Panc1 (cell line): Measurements from ENCODE around the gene VN1R5. TPM values are rescaled to one million over a fixed set of nuclear protein-coding genes. Genes with fewer than 3 reads are reported as not detected.
"Not testable (repeated sequence)": the region's sequence is repeated elsewhere in the genome, so short reads cannot be mapped to it uniquely, and the experiment has no call there.

Experiments
- ATAC-seq: fragments of 200-7000 bp; cut with Tn5 transposase; 2 replicates; pipeline ENCODE4 v1.9.1; 2020; ENCODE audit warnings: mild to moderate bottlenecking, moderate library complexity
- BruUV-seq: library from RNA; stranded (reverse); fragments of 400-500 nt; replicated peaks from 2 replicates; lab custom pipeline; 2021; lab: Mats Ljungman, UMichigan
- CTCF ChIA-PET: fragments of 300-600 bp; sonication (Branson Sonifier 250); formaldehyde crosslinking; loops from one replicate; lab custom pipeline; 2022; ENCODE audit warnings: antibody characterized with exemption; lab: Charles Lee
- POLR2A ChIA-PET: fragments of 300-600 bp; sonication (Branson Sonifier 250); formaldehyde crosslinking; loops from one replicate; lab custom pipeline; 2022; ENCODE audit warnings: antibody characterized with exemption; lab: Charles Lee
- DNase-seq: peaks from one replicate; pipeline ENCODE4 v3.0.0-alpha.2; 2010; ENCODE audit warnings: low read depth, low spot score
- H3K27ac ChIP-seq: 2 replicates; pipeline ENCODE4 v1.5.1; 2011; ENCODE audit warnings: mild to moderate bottlenecking, low read length, inconsistent platforms
- H3K27me3 ChIP-seq: fragments of 200-500 bp; sonication (Bioruptor generic); 2 replicates; pipeline ENCODE4 v1.6.0; 2014; ENCODE audit warnings: low read length, inconsistent platforms; ENCODE audit not compliant: control insufficient read depth, insufficient read depth
- H3K36me3 ChIP-seq: fragments of 200-500 bp; sonication (Bioruptor generic); 2 replicates; pipeline ENCODE4 v1.5.1; 2014; ENCODE audit warnings: inconsistent platforms, mild to moderate bottlenecking, low read length, moderate library complexity; ENCODE audit not compliant: control insufficient read depth, insufficient read depth
- H3K4me1 ChIP-seq: 2 replicates; pipeline ENCODE4 v1.5.1; 2011; ENCODE audit warnings: inconsistent platforms, mild to moderate bottlenecking, low read length, moderate library complexity; ENCODE audit not compliant: control insufficient read depth, insufficient read depth
- H3K4me3 ChIP-seq, 2 experiments: 2 replicates each; pipeline ENCODE4 v1.5.1; 2011 to 2012; ENCODE audit warnings: low read depth in 2 of 2, low read length in 2 of 2, mild to moderate bottlenecking in 2 of 2, inconsistent platforms in 1 of 2, moderate library complexity in 1 of 2
- H3K9me3 ChIP-seq: fragments of 200-500 bp; sonication (Bioruptor generic); 2 replicates; pipeline ENCODE4 v1.5.1; 2014; ENCODE audit warnings: low read depth, mild to moderate bottlenecking, inconsistent platforms, low read length, moderate library complexity; ENCODE audit not compliant: control insufficient read depth, insufficient read depth
- POLR2AphosphoS5 ChIP-seq: IDR thresholded peaks from 2 replicates; pipeline ENCODE4 v1.6.1; 2012; ENCODE audit warnings: mild to moderate bottlenecking, low read depth, low read length, moderate library complexity
- SIN3A ChIP-seq: IDR thresholded peaks from 2 replicates; pipeline ENCODE4 v1.6.1; 2012; ENCODE audit warnings: low read depth, mild to moderate bottlenecking, low read length, moderate library complexity, borderline replicate concordance; ENCODE audit not compliant: insufficient read depth
- TCF7L2 ChIP-seq: IDR thresholded peaks from 2 replicates; pipeline ENCODE4 v1.6.1; 2011; ENCODE audit warnings: mild to moderate bottlenecking, low read depth, low read length, inconsistent platforms
- in situ Hi-C: cut with HindIII; loops from 2 replicates; pipeline ENCODE4 v1.10.0; 2016; ENCODE audit warnings: low sequenced_read_pairs, low pct_unique_long_range_greater_than_20kb
- intact Hi-C: fragments of 100-400 bp; cut with micrococcal nuclease; formaldehyde crosslinking; loops from one replicate; pipeline ENCODE4 v1.10.0; 2022; ENCODE audit not compliant: unreplicated experiment
- total RNA-seq: library from RNA; stranded (reverse); gene quantifications from one replicate; pipeline ENCODE4 v1.2.1, GENCODE V29; 2021; ENCODE audit not compliant: unreplicated experiment
- TF ChIP-seq, protein P1 (sequence below): fragments of 450-650 bp; IDR thresholded peaks from 2 replicates; pipeline ENCODE4 v1.5.1; 2017; ENCODE audit warnings: mild to moderate bottlenecking
- TF ChIP-seq, protein P2 (sequence below), 2 experiments: IDR thresholded peaks; 2 replicates each; pipeline ENCODE4 v1.6.1; 2011 to 2012; ENCODE audit warnings: low read depth in 2 of 2, control low read depth in 1 of 2, low read length in 1 of 2, mild to moderate bottlenecking in 1 of 2, moderate library complexity in 1 of 2; ENCODE audit not compliant: insufficient read depth in 1 of 2

The VN1R5 gene
- total RNA-seq, 1 experiment from 2014 or later, result not detected

DNA sequence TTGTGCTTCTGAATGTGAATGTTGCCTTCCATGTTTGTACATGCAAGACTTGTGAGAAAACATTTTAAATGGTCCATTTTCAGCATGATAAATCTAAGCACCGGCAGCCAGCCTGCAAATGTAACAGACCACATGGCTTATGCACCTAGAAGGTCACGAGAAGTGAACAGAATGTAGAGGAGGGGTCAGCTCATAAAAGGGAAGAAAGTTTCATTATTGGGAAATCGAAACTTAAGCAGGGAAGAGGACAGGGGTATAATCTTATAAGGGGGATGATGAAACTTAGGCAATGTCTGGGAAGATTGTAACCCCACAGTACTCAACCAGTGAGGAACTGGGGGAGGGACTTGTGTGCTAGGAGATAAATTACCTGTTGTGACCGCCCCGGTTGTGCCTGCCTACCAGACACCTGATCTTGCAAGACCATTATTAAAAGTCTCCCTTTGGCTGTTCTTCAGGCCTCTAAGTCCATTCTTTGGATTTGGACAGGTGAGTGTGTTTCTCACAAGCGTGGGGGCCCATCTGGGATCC lies 37.7 kb upstream of the VN1R5 start:
- in situ Hi-C loops (no loop called here), intact Hi-C loops (loop anchor here (10.0 kb wide), 1 partner anchor 117 kb away; the partner anchor contains the start of gene ZNF496)
- ChIA-PET POLR2A (no interaction called here), CTCF (no interaction called here)
- no TSS peak for BruUV-seq
- DNase-seq (no peak), ATAC-seq (no peak)
- Histone ChIP-seq H3K36me3 (no peaks in the 10 kb centered on the region), H3K4me1 (no peaks in the 10 kb centered on the region; the same call in 1 of the 2 replicates), H3K27me3 (peaks cover 6% of the 10 kb centered on the region; the same call in 1 of the 2 replicates), H3K4me3 (no peak overlapping the region), H3K9me3 (no peaks in the 10 kb centered on the region), H3K27ac (no peak overlapping the region)
- TF ChIP-seq, protein P1, sequence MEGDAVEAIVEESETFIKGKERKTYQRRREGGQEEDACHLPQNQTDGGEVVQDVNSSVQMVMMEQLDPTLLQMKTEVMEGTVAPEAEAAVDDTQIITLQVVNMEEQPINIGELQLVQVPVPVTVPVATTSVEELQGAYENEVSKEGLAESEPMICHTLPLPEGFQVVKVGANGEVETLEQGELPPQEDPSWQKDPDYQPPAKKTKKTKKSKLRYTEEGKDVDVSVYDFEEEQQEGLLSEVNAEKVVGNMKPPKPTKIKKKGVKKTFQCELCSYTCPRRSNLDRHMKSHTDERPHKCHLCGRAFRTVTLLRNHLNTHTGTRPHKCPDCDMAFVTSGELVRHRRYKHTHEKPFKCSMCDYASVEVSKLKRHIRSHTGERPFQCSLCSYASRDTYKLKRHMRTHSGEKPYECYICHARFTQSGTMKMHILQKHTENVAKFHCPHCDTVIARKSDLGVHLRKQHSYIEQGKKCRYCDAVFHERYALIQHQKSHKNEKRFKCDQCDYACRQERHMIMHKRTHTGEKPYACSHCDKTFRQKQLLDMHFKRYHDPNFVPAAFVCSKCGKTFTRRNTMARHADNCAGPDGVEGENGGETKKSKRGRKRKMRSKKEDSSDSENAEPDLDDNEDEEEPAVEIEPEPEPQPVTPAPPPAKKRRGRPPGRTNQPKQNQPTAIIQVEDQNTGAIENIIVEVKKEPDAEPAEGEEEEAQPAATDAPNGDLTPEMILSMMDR, result no peak
- TF ChIP-seq, protein P2, sequence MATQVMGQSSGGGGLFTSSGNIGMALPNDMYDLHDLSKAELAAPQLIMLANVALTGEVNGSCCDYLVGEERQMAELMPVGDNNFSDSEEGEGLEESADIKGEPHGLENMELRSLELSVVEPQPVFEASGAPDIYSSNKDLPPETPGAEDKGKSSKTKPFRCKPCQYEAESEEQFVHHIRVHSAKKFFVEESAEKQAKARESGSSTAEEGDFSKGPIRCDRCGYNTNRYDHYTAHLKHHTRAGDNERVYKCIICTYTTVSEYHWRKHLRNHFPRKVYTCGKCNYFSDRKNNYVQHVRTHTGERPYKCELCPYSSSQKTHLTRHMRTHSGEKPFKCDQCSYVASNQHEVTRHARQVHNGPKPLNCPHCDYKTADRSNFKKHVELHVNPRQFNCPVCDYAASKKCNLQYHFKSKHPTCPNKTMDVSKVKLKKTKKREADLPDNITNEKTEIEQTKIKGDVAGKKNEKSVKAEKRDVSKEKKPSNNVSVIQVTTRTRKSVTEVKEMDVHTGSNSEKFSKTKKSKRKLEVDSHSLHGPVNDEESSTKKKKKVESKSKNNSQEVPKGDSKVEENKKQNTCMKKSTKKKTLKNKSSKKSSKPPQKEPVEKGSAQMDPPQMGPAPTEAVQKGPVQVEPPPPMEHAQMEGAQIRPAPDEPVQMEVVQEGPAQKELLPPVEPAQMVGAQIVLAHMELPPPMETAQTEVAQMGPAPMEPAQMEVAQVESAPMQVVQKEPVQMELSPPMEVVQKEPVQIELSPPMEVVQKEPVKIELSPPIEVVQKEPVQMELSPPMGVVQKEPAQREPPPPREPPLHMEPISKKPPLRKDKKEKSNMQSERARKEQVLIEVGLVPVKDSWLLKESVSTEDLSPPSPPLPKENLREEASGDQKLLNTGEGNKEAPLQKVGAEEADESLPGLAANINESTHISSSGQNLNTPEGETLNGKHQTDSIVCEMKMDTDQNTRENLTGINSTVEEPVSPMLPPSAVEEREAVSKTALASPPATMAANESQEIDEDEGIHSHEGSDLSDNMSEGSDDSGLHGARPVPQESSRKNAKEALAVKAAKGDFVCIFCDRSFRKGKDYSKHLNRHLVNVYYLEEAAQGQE (IDR thresholded peaks at IDR 0.05; ENCODE audit: insufficient read depth in 1 of 2, low read depth in 2 of 2, low read length in 1 of 2), result no peak
- TF ChIP-seq POLR2AphosphoS5 (no peak), SIN3A (no peak), TCF7L2 (no peak)

DNA sequence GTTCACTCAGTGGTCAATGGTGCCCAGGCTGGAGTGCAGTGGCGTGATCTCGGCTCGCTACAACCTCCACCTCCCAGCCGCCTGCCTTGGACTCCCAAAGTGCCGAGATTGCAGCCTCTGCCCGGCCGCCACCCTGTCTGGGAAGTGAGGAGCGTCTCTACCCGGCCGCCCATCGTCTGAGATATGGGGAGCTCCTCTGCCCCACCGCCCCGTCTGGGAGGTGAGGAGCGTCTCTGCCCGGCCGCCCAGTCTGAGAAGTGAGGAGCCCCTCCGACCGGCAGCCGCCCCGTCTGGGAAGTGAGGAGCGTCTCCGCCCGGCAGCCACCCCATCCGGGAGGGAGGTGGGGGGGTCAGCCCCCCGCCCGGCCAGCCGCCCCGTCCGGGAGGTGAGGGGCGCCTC lies 35.6 kb upstream of the VN1R5 start:
- POLR2A ChIA-PET, H3K4me1 ChIP-seq, BruUV-seq, DNase-seq, H3K27me3 ChIP-seq, H3K27ac ChIP-seq, H3K4me3 ChIP-seq, H3K9me3 ChIP-seq, intact Hi-C loops, CTCF ChIA-PET, ATAC-seq, H3K36me3 ChIP-seq, in situ Hi-C loops: not testable (repeated sequence)

DNA sequence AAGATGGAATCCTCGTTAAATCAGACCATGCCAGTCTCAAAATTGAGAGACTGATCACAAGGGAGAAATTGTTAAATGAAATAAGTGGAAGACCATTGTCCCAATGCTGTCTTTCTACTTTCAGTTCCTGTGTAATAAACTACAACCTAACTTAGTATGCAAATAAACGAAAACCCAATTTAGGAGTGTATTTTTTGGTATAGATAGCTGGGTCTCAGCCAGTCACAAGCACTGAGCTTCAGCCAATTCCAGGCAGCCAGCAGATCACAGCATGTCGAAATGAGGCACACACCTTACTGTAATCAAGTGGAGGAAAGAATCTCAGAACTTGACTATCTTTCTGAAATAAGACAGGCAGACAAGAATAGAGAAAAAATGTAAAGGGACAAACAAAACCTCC lies 33.0 kb upstream of the VN1R5 start:
- POLR2A ChIA-PET, result no interaction called here
- no peak for ATAC-seq
- TF ChIP-seq, protein P2 (IDR thresholded peaks at IDR 0.05; ENCODE audit: insufficient read depth in 1 of 2, low read depth in 2 of 2, low read length in 1 of 2), result no peak
- TF ChIP-seq SIN3A (no peak), POLR2AphosphoS5 (no peak), TCF7L2 (no peak)
- TF ChIP-seq, protein P1, result no peak
- BruUV-seq, result no TSS peak
- H3K9me3 ChIP-seq, result peaks cover 3% of the 10 kb centered on the region; the same call in 1 of the 2 replicates
- no peak overlapping the region for H3K4me3 ChIP-seq
- H3K4me1 ChIP-seq, result no peaks in the 10 kb centered on the region
- no peak overlapping the region for H3K27ac ChIP-seq
- CTCF ChIA-PET, result no interaction called here
- DNase-seq, result no peak
- intact Hi-C loops, result no loop called here
- in situ Hi-C loops, result no loop called here
- no peaks in the 10 kb centered on the region for H3K36me3 ChIP-seq
- H3K27me3 ChIP-seq, result no peaks in the 10 kb centered on the region
